HEK293 (cell line): ENCODE measurements around the gene FCN1.

ENCODE experiments used
- CTCF ChIA-PET: fragments of 350-600 bp; formaldehyde crosslinking; extraction: SDS; loops from one replicate; lab custom pipeline; 2021; ENCODE audit warnings: antibody characterized with exemption; lab: Yijun Ruan, JAX
- POLR2A ChIA-PET: fragments of 300-600 bp; formaldehyde crosslinking; extraction: SDS; loops from one replicate; lab custom pipeline; 2020; ENCODE audit warnings: antibody characterized with exemption, inconsistent platforms; lab: Yijun Ruan, JAX
- H3K27ac ChIP-seq: fragments of 200-500 bp; sonication (Bioruptor generic); 2 replicates; pipeline ENCODE4 v1.5.1; 2014; ENCODE audit warnings: low read depth, low read length, control low read depth, inconsistent platforms; ENCODE audit errors: extremely low read depth
- H3K36me3 ChIP-seq, 2 experiments: fragments of 200-500 bp in 1 of 2; sonication (Bioruptor generic) in 1 of 2; 1 replicate in 1 of 2; 2 replicates in 1 of 2; pipeline ENCODE4 v1.5.1; 2014 to 2017; ENCODE audit warnings: inconsistent platforms in 2 of 2, low read length in 2 of 2; ENCODE audit not compliant: control insufficient read depth in 2 of 2, insufficient read depth in 1 of 2
- H3K4me1 ChIP-seq: fragments of 200-500 bp; sonication (Bioruptor generic); 2 replicates; pipeline ENCODE4 v1.5.1; 2014; ENCODE audit warnings: mild to moderate bottlenecking, low read length, inconsistent platforms; ENCODE audit not compliant: control insufficient read depth, insufficient read depth
- H3K4me3 ChIP-seq: 2 replicates; pipeline ENCODE4 v1.5.1; 2011; ENCODE audit warnings: low read depth, mild to moderate bottlenecking, control low read depth, low read length, moderate library complexity
- H3K9me3 ChIP-seq: fragments of 200-500 bp; sonication (Bioruptor generic); 2 replicates; pipeline ENCODE4 v1.5.1; 2014; ENCODE audit warnings: low read depth, low read length, inconsistent platforms; ENCODE audit not compliant: control insufficient read depth, insufficient read depth
- EGR2 ChIP-seq: fragments of 450-650 bp; formaldehyde crosslinking; IDR thresholded peaks from 2 replicates; pipeline ENCODE4 v1.5.1; 2016; ENCODE audit warnings: low read depth, missing biosample characterization, missing genetic modification characterization
- GLI4 ChIP-seq: fragments of 450-650 bp; formaldehyde crosslinking; IDR thresholded peaks from 2 replicates; pipeline ENCODE4 v1.5.1; 2016; ENCODE audit warnings: missing biosample characterization, missing genetic modification characterization
- KLF7 ChIP-seq: fragments of 450-650 bp; formaldehyde crosslinking; IDR thresholded peaks from 2 replicates; pipeline ENCODE4 v1.5.1; 2016; ENCODE audit warnings: missing biosample characterization, missing genetic modification characterization, borderline replicate concordance
- MEIS1 ChIP-seq: sonication (generic); formaldehyde crosslinking; IDR thresholded peaks from 2 replicates; pipeline ENCODE4 v1.8.1; 2022; ENCODE audit warnings: missing genetic modification reagents, mild to moderate bottlenecking, borderline replicate concordance
- MYNN ChIP-seq: fragments of 450-650 bp; formaldehyde crosslinking; IDR thresholded peaks from 2 replicates; pipeline ENCODE4 v1.5.1; 2016; ENCODE audit warnings: missing biosample characterization, missing genetic modification characterization, borderline replicate concordance
- ZBTB8A ChIP-seq: fragments of 450-650 bp; formaldehyde crosslinking; IDR thresholded peaks from 2 replicates; pipeline ENCODE4 v1.5.1; 2016; ENCODE audit warnings: missing biosample characterization, missing genetic modification characterization
- ZFHX2 ChIP-seq: fragments of 450-650 bp; formaldehyde crosslinking; conservative IDR thresholded peaks from 2 replicates; pipeline ENCODE4 v1.5.1; 2016; ENCODE audit warnings: missing biosample characterization, missing genetic modification characterization
- ZFP3 ChIP-seq: fragments of 450-650 bp; formaldehyde crosslinking; IDR thresholded peaks from 2 replicates; pipeline ENCODE4 v1.5.1; 2016; ENCODE audit warnings: low read depth, missing biosample characterization, missing genetic modification characterization
- ZNF10 ChIP-seq: fragments of 450-650 bp; formaldehyde crosslinking; IDR thresholded peaks from 2 replicates; pipeline ENCODE4 v1.5.1; 2017; ENCODE audit warnings: missing biosample characterization, missing genetic modification characterization
- ZNF112 ChIP-seq: fragments of 450-650 bp; formaldehyde crosslinking; IDR thresholded peaks from 2 replicates; pipeline ENCODE4 v1.5.0; 2017; ENCODE audit warnings: missing biosample characterization, missing genetic modification characterization
- ZNF426 ChIP-seq: fragments of 450-650 bp; formaldehyde crosslinking; IDR thresholded peaks from 2 replicates; pipeline ENCODE4 v1.5.1; 2017; ENCODE audit warnings: missing biosample characterization, missing genetic modification characterization, mild to moderate bottlenecking, inconsistent platforms, moderate library complexity
- ZNF558 ChIP-seq: fragments of 450-650 bp; formaldehyde crosslinking; IDR thresholded peaks from 2 replicates; pipeline ENCODE4 v1.5.1; 2016; ENCODE audit warnings: missing biosample characterization, missing genetic modification characterization
- ZNF623 ChIP-seq: fragments of 450-650 bp; formaldehyde crosslinking; IDR thresholded peaks from 2 replicates; pipeline ENCODE4 v1.5.1; 2016; ENCODE audit warnings: missing biosample characterization, missing genetic modification characterization
- ZNF837 ChIP-seq: fragments of 450-650 bp; formaldehyde crosslinking; IDR thresholded peaks from 2 replicates; pipeline ENCODE4 v1.5.1; 2016; ENCODE audit warnings: missing biosample characterization, missing genetic modification characterization
- TF ChIP-seq, protein P1 (sequence below): fragments of 450-650 bp; formaldehyde crosslinking; IDR thresholded peaks from 2 replicates; pipeline ENCODE4 v1.5.1; 2017; ENCODE audit warnings: missing biosample characterization, mild to moderate bottlenecking, missing genetic modification characterization, moderate library complexity
- TF ChIP-seq, protein P2 (sequence below): fragments of 450-650 bp; formaldehyde crosslinking; IDR thresholded peaks from 2 replicates; pipeline ENCODE4 v1.5.1; 2016; ENCODE audit warnings: missing biosample characterization, missing genetic modification characterization, borderline replicate concordance
- TF ChIP-seq, protein P3 (sequence below): fragments of 450-650 bp; formaldehyde crosslinking; IDR thresholded peaks from 2 replicates; pipeline ENCODE4 v1.5.1; 2017; ENCODE audit warnings: missing biosample characterization, missing genetic modification characterization

Gene FCN1

DNA sequence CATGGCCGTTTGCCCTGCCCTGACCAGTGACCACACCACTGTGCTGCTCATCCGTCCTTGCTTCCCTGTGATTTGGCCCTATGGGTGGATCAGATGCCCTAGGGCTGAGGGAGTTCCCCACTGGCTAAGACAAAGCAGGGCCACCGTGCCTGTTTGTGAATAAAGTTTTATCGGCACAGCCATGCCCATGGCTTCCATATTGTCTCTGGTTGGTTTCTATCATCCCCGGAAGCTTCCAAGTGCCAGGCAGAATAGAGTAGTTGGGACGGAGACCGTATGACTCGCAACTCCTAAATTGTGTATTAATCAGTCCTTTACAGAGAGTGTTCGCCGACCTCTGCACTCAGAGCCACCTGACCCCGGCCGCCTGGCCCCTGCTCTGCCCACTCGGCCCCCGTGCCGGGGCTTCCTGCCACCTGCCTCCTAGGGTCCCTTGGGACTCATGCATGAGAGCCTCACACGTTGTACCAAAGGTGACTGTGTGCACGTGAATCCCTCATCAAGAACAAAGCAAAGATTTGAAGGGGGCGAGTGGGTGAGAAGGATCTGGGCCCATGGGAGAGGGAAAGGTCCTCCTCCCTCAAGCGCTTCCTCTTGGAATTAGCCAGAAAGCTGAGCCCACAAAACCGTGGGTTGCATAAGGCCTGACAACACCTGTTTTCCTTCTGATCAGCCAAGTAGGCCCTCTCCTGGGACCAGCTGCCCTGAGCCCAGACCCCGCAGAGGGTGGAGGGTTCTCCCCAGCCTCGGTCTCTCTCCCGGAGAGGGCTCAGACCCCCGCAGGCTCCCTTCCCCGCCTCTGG is 48.8 kb downstream of the FCN1 start:
- Histone ChIP-seq H3K27ac (no peak overlapping the region), H3K9me3 (no peaks in the 10 kb centered on the region), H3K36me3 (no peaks in the 10 kb centered on the region), H3K4me1 (no peaks in the 10 kb centered on the region)
- ChIA-PET CTCF (interaction anchor here (0.7 kb wide), 1 partner anchor 30 kb away, joined by 3 read pairs; no protein-coding TSS in a partner anchor), POLR2A (no interaction called here)
- peak; percentile 39; the same call in 1 of the 2 replicates for TF ChIP-seq EGR2
- TF ChIP-seq ZFHX2 (tag by site-specific recombination): no peak
- TF ChIP-seq ZNF558 (tag by site-specific recombination): no peak
- TF ChIP-seq, all 188 proteins: peak for 1
- H3K4me3 ChIP-seq: no peak overlapping the region

DNA sequence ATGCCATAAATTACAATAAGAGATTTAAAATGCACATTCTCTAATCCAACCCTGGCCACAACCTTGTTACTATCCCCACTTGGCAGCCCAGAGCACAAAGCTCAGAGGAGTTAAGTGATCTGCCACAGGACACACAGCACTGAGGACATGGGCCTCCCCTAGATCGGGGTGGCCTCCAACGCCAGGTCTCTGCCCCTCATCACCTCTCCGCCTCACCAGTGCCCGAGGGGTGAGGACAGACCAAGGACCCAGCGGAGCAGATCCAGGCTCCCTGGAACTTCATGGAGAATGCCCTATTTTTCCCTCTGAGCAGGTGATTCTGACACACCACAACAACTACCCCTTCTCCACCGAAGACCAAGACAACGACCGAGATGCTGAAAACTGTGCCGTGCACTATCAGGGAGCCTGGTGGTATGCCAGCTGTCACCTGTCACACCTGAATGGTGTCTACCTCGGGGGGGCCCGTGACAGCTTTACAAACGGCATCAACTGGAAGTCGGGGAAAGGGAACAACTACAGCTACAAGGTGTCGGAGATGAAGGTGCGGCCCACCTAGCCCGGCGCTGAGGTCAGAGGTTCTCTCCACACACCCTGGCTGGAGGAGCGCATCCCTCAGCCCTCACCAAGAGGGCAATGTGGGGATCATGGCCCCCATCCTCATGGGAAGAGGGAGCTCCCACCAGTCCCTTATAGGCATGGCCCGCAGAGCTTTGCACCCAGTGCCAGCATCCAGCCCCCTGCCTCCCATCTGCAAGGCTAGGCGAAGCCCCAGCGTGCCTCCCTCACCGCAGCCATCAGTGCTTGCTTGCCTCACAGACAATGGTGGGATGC is 49.6 kb downstream of the FCN1 start:
- TF ChIP-seq, protein P1, sequence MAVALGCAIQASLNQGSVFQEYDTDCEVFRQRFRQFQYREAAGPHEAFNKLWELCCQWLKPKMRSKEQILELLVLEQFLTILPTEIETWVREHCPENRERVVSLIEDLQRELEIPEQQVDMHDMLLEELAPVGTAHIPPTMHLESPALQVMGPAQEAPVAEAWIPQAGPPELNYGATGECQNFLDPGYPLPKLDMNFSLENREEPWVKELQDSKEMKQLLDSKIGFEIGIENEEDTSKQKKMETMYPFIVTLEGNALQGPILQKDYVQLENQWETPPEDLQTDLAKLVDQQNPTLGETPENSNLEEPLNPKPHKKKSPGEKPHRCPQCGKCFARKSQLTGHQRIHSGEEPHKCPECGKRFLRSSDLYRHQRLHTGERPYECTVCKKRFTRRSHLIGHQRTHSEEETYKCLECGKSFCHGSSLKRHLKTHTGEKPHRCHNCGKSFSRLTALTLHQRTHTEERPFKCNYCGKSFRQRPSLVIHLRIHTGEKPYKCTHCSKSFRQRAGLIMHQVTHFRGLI (tag by site-specific recombination): no peak
- TF ChIP-seq ZNF837: no peak
- no peaks in the 10 kb centered on the region for H3K36me3 ChIP-seq
- ChIA-PET POLR2A (no interaction called here), CTCF (no interaction called here)
- H3K27ac ChIP-seq: no peak overlapping the region
- no peaks in the 10 kb centered on the region for H3K4me1 ChIP-seq
- no peak overlapping the region for H3K4me3 ChIP-seq
- H3K9me3 ChIP-seq: no peaks in the 10 kb centered on the region

DNA sequence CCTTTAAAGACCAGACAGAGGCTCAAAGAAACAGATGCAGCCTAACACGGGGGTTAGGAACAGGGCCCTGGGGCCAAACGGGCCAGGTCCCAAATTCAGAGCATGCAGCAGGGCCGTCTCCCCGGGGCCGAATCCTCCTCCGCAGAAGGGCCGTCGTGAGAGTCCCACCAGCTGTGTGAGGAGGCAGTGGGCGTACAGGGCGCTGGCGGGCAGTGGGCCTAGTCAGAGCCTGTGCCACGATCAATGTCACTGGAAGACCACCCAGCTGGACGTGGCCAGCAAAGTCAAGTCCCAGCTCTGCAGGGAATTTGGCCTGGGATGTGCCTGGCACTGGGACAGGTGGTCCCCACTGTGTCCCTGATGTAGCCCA is 52.9 kb downstream of the FCN1 start:
- TF ChIP-seq ZNF112 (tag by site-specific recombination) (no peak), ZBTB8A (tag by site-specific recombination) (no peak), ZFP3 (tag by site-specific recombination) (no peak), MEIS1 (CRISPR knock-in tag) (no peak), MYNN (tag by site-specific recombination) (no peak), ZNF10 (tag by site-specific recombination) (no peak), ZNF623 (tag by site-specific recombination) (no peak), ZNF426 (tag by site-specific recombination) (no peak), KLF7 (no peak), GLI4 (tag by site-specific recombination) (no peak)
- TF ChIP-seq, protein P2, sequence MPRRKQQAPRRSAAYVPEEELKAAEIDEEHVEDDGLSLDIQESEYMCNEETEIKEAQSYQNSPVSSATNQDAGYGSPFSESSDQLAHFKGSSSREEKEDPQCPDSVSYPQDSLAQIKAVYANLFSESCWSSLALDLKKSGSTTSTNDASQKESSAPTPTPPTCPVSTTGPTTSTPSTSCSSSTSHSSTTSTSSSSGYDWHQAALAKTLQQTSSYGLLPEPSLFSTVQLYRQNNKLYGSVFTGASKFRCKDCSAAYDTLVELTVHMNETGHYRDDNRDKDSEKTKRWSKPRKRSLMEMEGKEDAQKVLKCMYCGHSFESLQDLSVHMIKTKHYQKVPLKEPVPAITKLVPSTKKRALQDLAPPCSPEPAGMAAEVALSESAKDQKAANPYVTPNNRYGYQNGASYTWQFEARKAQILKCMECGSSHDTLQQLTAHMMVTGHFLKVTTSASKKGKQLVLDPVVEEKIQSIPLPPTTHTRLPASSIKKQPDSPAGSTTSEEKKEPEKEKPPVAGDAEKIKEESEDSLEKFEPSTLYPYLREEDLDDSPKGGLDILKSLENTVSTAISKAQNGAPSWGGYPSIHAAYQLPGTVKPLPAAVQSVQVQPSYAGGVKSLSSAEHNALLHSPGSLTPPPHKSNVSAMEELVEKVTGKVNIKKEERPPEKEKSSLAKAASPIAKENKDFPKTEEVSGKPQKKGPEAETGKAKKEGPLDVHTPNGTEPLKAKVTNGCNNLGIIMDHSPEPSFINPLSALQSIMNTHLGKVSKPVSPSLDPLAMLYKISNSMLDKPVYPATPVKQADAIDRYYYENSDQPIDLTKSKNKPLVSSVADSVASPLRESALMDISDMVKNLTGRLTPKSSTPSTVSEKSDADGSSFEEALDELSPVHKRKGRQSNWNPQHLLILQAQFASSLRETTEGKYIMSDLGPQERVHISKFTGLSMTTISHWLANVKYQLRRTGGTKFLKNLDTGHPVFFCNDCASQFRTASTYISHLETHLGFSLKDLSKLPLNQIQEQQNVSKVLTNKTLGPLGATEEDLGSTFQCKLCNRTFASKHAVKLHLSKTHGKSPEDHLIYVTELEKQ: no peak
- TF ChIP-seq, protein P3, sequence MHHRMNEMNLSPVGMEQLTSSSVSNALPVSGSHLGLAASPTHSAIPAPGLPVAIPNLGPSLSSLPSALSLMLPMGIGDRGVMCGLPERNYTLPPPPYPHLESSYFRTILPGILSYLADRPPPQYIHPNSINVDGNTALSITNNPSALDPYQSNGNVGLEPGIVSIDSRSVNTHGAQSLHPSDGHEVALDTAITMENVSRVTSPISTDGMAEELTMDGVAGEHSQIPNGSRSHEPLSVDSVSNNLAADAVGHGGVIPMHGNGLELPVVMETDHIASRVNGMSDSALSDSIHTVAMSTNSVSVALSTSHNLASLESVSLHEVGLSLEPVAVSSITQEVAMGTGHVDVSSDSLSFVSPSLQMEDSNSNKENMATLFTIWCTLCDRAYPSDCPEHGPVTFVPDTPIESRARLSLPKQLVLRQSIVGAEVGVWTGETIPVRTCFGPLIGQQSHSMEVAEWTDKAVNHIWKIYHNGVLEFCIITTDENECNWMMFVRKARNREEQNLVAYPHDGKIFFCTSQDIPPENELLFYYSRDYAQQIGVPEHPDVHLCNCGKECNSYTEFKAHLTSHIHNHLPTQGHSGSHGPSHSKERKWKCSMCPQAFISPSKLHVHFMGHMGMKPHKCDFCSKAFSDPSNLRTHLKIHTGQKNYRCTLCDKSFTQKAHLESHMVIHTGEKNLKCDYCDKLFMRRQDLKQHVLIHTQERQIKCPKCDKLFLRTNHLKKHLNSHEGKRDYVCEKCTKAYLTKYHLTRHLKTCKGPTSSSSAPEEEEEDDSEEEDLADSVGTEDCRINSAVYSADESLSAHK (tag by site-specific recombination): no peak
- Histone ChIP-seq H3K36me3 (no peaks in the 10 kb centered on the region), H3K27ac (no peak overlapping the region), H3K4me3 (no peak overlapping the region), H3K4me1 (no peaks in the 10 kb centered on the region), H3K9me3 (no peaks in the 10 kb centered on the region)
- CTCF ChIA-PET: interaction anchor here (0.6 kb wide), 1 partner anchor 93 kb away, joined by 4 read pairs; no protein-coding TSS in a partner anchor
- POLR2A ChIA-PET: no interaction called here
